ENCODE measurements around the gene UBTF. TPM values are rescaled to one million over a fixed set of nuclear protein-coding genes. Genes with fewer than 3 reads are reported as not detected.

The UBTF gene
- total RNA-seq, 1 donor from 2014 or later = 63.8 TPM

- H3K36me3 Mint-ChIP-seq (ENCODE audit: low read depth, unreplicated experiment) = no peaks in the 10 kb centered on the region
- TF ChIP-seq CTCF (IDR thresholded peaks at IDR 0.05; ENCODE audit: unreplicated experiment) = no peak
- H3K27ac Mint-ChIP-seq (ENCODE audit: unreplicated experiment) = no peak overlapping the region
- H3K9me3 Mint-ChIP-seq (ENCODE audit: unreplicated experiment) = no peaks in the 10 kb centered on the region
- no peak for DNase-seq (ENCODE audit: low spot score)
- H3K4me1 Mint-ChIP-seq (ENCODE audit: unreplicated experiment) = peaks cover 6% of the 10 kb centered on the region
- peaks cover 2% of the 10 kb centered on the region for H3K27me3 Mint-ChIP-seq (ENCODE audit: unreplicated experiment)
- H3K4me3 Mint-ChIP-seq (ENCODE audit: unreplicated experiment) = no peak overlapping the region
These were observed 16.1 kb upstream of the UBTF start for GRCh38 chr17:44235583-44235936.

- Mint-ChIP-seq H3K4me3 (ENCODE audit: unreplicated experiment) (no peak overlapping the region), H3K9me3 (ENCODE audit: unreplicated experiment) (no peaks in the 10 kb centered on the region), H3K27me3 (ENCODE audit: unreplicated experiment) (peaks cover 2% of the 10 kb centered on the region), H3K27ac (ENCODE audit: unreplicated experiment) (no peak overlapping the region), H3K4me1 (ENCODE audit: unreplicated experiment) (peaks cover 18% of the 10 kb centered on the region), H3K36me3 (ENCODE audit: low read depth, unreplicated experiment) (no peaks in the 10 kb centered on the region)
- DNase-seq (ENCODE audit: low spot score) = no peak
- no peak for TF ChIP-seq CTCF (IDR thresholded peaks at IDR 0.05; ENCODE audit: unreplicated experiment)
These were observed 14.1 kb upstream of the UBTF start for GRCh38 chr17:44233582-44233981.

GRCh38 chr17:44232061-44232460, 12.6 kb upstream of the UBTF start:
- H3K4me3 Mint-ChIP-seq (ENCODE audit: unreplicated experiment) = no peak overlapping the region
- H3K27ac Mint-ChIP-seq (ENCODE audit: unreplicated experiment) = no peak overlapping the region
- TF ChIP-seq CTCF (IDR thresholded peaks at IDR 0.05; ENCODE audit: unreplicated experiment) = no peak
- H3K36me3 Mint-ChIP-seq (ENCODE audit: low read depth, unreplicated experiment) = no peaks in the 10 kb centered on the region
- H3K9me3 Mint-ChIP-seq (ENCODE audit: unreplicated experiment) = no peaks in the 10 kb centered on the region
- peaks cover 18% of the 10 kb centered on the region for H3K4me1 Mint-ChIP-seq (ENCODE audit: unreplicated experiment)
- H3K27me3 Mint-ChIP-seq (ENCODE audit: unreplicated experiment) = peaks cover 2% of the 10 kb centered on the region
- no peak for DNase-seq (ENCODE audit: low spot score)

- peaks cover 17% of the 10 kb centered on the region for H3K4me1 Mint-ChIP-seq (ENCODE audit: unreplicated experiment)
- H3K27ac Mint-ChIP-seq (ENCODE audit: unreplicated experiment) = peak overlapping the region; percentile 75
- no peaks in the 10 kb centered on the region for H3K36me3 Mint-ChIP-seq (ENCODE audit: low read depth, unreplicated experiment)
- no peak for TF ChIP-seq CTCF (IDR thresholded peaks at IDR 0.05; ENCODE audit: unreplicated experiment)
- no peaks in the 10 kb centered on the region for H3K9me3 Mint-ChIP-seq (ENCODE audit: unreplicated experiment)
- H3K27me3 Mint-ChIP-seq (ENCODE audit: unreplicated experiment) = no peaks in the 10 kb centered on the region
- no peak for DNase-seq (ENCODE audit: low spot score)
- no peak overlapping the region for H3K4me3 Mint-ChIP-seq (ENCODE audit: unreplicated experiment)
These were observed 10.7 kb upstream of the UBTF start for GRCh38 chr17:44230140-44230539.

GRCh38 chr17:44229090-44229489, 9.6 kb upstream of the UBTF start:
- TF ChIP-seq CTCF (IDR thresholded peaks at IDR 0.05; ENCODE audit: unreplicated experiment) = no peak
- no peaks in the 10 kb centered on the region for H3K27me3 Mint-ChIP-seq (ENCODE audit: unreplicated experiment)
- no peaks in the 10 kb centered on the region for H3K9me3 Mint-ChIP-seq (ENCODE audit: unreplicated experiment)
- H3K27ac Mint-ChIP-seq (ENCODE audit: unreplicated experiment) = no peak overlapping the region
- H3K4me3 Mint-ChIP-seq (ENCODE audit: unreplicated experiment) = no peak overlapping the region
- peaks cover 13% of the 10 kb centered on the region for H3K4me1 Mint-ChIP-seq (ENCODE audit: unreplicated experiment)
- no peak for DNase-seq (ENCODE audit: low spot score)
- no peaks in the 10 kb centered on the region for H3K36me3 Mint-ChIP-seq (ENCODE audit: low read depth, unreplicated experiment)
